Right renal cortex interstitium (tissue), 3 donors: ENCODE results near the gene MYCBP2. TPM values are rescaled to one million over a fixed set of nuclear protein-coding genes. Genes with fewer than 3 reads are reported as not detected.
"Not testable (repeated sequence)": the region's sequence is repeated elsewhere in the genome, so short reads cannot be mapped to it uniquely, and the experiment has no call there.

Experiments used
- DNase-seq, 3 donors: peaks; one replicate each; pipeline ENCODE4 v3.0.0-alpha.2; 2013; ENCODE audit warnings: low read depth in 3 of 3, low spot score in 2 of 3
- polyA plus RNA-seq, 3 donors: library from polyadenylated mRNA; unstranded; fragments of 120-200 nt; gene quantifications; one replicate each; pipeline ENCODE4 v1.2.1, GENCODE V29; 2013; ENCODE audit not compliant: insufficient read length in 3 of 3

Gene MYCBP2
- polyA plus RNA-seq, 3 donors, result 64.0 to 69.3 (median 65.9) TPM

- no peak for DNase-seq
Measured at GRCh38 chr13:77338329-77338728, 11.4 kb upstream of the MYCBP2 start.

GRCh38 chr13:77337159-77337558 is 10.3 kb upstream of the MYCBP2 start:
- DNase-seq, result no peak

GRCh38 chr13:77335543-77335942 is 8.6 kb upstream of the MYCBP2 start:
- no peak for DNase-seq

GRCh38 chr13:77333594-77333993 is 6.7 kb upstream of the MYCBP2 start:
- DNase-seq, result no peak

- no peak for DNase-seq
Measured at GRCh38 chr13:77331421-77331820, 4.5 kb upstream of the MYCBP2 start.

GRCh38 chr13:77329911-77330584 is 3.2 kb upstream of the MYCBP2 start:
- DNase-seq, result peak in 2 of 3 donors; percentile 1 to 8

GRCh38 chr13:77329133-77329910 is 2.4 kb upstream of the MYCBP2 start:
- peak; percentile 88 to 92 (median 89) for DNase-seq

- DNase-seq, result no peak
Measured at GRCh38 chr13:77328819-77329132, 1.9 kb upstream of the MYCBP2 start.

- DNase-seq, result peak in 2 of 3 donors; percentile 4 to 12
Measured at GRCh38 chr13:77325371-77325980, 1.4 kb downstream of the MYCBP2 start.

GRCh38 chr13:77323858-77324257 is 3.0 kb downstream of the MYCBP2 start:
- DNase-seq, result no peak

- no peak for DNase-seq
Measured at GRCh38 chr13:77319536-77319935, 7.4 kb downstream of the MYCBP2 start.

- DNase-seq, result no peak
Measured at GRCh38 chr13:77318741-77319140, 8.2 kb downstream of the MYCBP2 start.

GRCh38 chr13:77316430-77316829 is 10.5 kb downstream of the MYCBP2 start:
- DNase-seq, result no peak

GRCh38 chr13:77315509-77315908 is 11.4 kb downstream of the MYCBP2 start:
- not testable (repeated sequence) for DNase-seq

GRCh38 chr13:77313923-77314322 is 13.0 kb downstream of the MYCBP2 start:
- DNase-seq, result no peak

GRCh38 chr13:77312311-77312710 is 14.6 kb downstream of the MYCBP2 start:
- DNase-seq, result no peak

- no peak for DNase-seq
Measured at GRCh38 chr13:77310579-77311279, 16.2 kb downstream of the MYCBP2 start.

- no peak for DNase-seq
Measured at GRCh38 chr13:77310161-77310560, 16.7 kb downstream of the MYCBP2 start.

GRCh38 chr13:77309254-77309653 is 17.6 kb downstream of the MYCBP2 start:
- DNase-seq, result no peak

GRCh38 chr13:77306458-77306857 is 20.4 kb downstream of the MYCBP2 start:
- DNase-seq, result no peak

- DNase-seq, result no peak
Measured at GRCh38 chr13:77305266-77305665, 21.6 kb downstream of the MYCBP2 start.
